ENCODE measurements around the gene SUGP2. TPM values are rescaled to one million over a fixed set of nuclear protein-coding genes. Genes with fewer than 3 reads are reported as not detected.

Gene SUGP2
- total and polyA plus RNA-seq, 9 donors, result 27.0 to 81.9 (median 53.7) TPM

- H3K4me1 ChIP-seq (ENCODE audit: insufficient read depth), result no peaks in the 10 kb centered on the region
- TF ChIP-seq CTCF (IDR thresholded peaks at IDR 0.05) (no peak), POLR2A (IDR thresholded peaks at IDR 0.05) (no peak), EP300 (IDR thresholded peaks at IDR 0.05) (no peak)
- no peaks in the 10 kb centered on the region for H3K9me3 ChIP-seq
- intact Hi-C loops (cut with DNase I), result no loop called here
- H3K27ac ChIP-seq, result no peak overlapping the region
- H3K27me3 ChIP-seq, result no peaks in the 10 kb centered on the region
- 56 to 70% (median 66%) methylated on average over 3 of the region's 3 CpGs for WGBS, 3 donors
- DNase-seq, result no peak
- no peaks in the 10 kb centered on the region for H3K36me3 ChIP-seq
- no peak overlapping the region for H3K4me3 ChIP-seq
Observed at GRCh38 chr19:18984251-18984650, 49.1 kb downstream of the SUGP2 start.

GRCh38 chr19:18982669-18983068 lies 50.6 kb downstream of the SUGP2 start:
- intact Hi-C loops (cut with DNase I), result no loop called here
- no peak for DNase-seq
- no peak overlapping the region for H3K27ac ChIP-seq
- H3K27me3 ChIP-seq, result no peaks in the 10 kb centered on the region
- WGBS, 3 donors, result 67 to 91% (median 68%) methylated on average over 2 of the region's 2 CpGs
- H3K9me3 ChIP-seq, result no peaks in the 10 kb centered on the region
- TF ChIP-seq POLR2A (IDR thresholded peaks at IDR 0.05) (no peak), EP300 (IDR thresholded peaks at IDR 0.05) (no peak), CTCF (IDR thresholded peaks at IDR 0.05) (no peak)
- H3K4me1 ChIP-seq (ENCODE audit: insufficient read depth), result no peaks in the 10 kb centered on the region
- no peaks in the 10 kb centered on the region for H3K36me3 ChIP-seq
- H3K4me3 ChIP-seq, result no peak overlapping the region

- no peak for TF ChIP-seq POLR2A (IDR thresholded peaks at IDR 0.05)
- TF ChIP-seq CTCF (IDR thresholded peaks at IDR 0.05), result no peak
- no peak for TF ChIP-seq EP300 (IDR thresholded peaks at IDR 0.05)
- Histone ChIP-seq H3K27ac (no peak overlapping the region), H3K4me3 (no peak overlapping the region), H3K27me3 (no peaks in the 10 kb centered on the region), H3K9me3 (no peaks in the 10 kb centered on the region), H3K36me3 (no peaks in the 10 kb centered on the region), H3K4me1 (ENCODE audit: insufficient read depth) (no peaks in the 10 kb centered on the region)
- DNase-seq, result no peak
- intact Hi-C loops (cut with DNase I), result no loop called here
- 49 to 68% (median 65%) methylated on average over 7 of the region's 7 CpGs for WGBS, 3 donors
Observed at GRCh38 chr19:18980432-18981020, 52.8 kb downstream of the SUGP2 start.

GRCh38 chr19:18978616-18979015 lies 54.7 kb downstream of the SUGP2 start:
- intact Hi-C loops (cut with DNase I), result no loop called here

More at GRCh38 chr19:18978616-18979015, 54.7 kb downstream of the SUGP2 start:
- H3K9me3 ChIP-seq, result no peaks in the 10 kb centered on the region
- TF ChIP-seq POLR2A (IDR thresholded peaks at IDR 0.05) (no peak), EP300 (IDR thresholded peaks at IDR 0.05) (no peak), CTCF (IDR thresholded peaks at IDR 0.05) (no peak)
- H3K4me3 ChIP-seq, result no peak overlapping the region
- H3K27ac ChIP-seq, result no peak overlapping the region
- WGBS, 3 donors, result 73 to 77% (median 76%) methylated on average over 7 of the region's 7 CpGs
- no peak for DNase-seq
- no peaks in the 10 kb centered on the region for H3K36me3 ChIP-seq
- no peaks in the 10 kb centered on the region for H3K27me3 ChIP-seq
- H3K4me1 ChIP-seq (ENCODE audit: insufficient read depth), result no peaks in the 10 kb centered on the region
